Fibroblast of pulmonary artery (primary cell): ENCODE measurements around the gene FSD1L.

Source experiments
- DNase-seq: peaks from one replicate; pipeline ENCODE4 v3.0.0-alpha.2; 2010; ENCODE audit warnings: low read depth
- H3K4me3 ChIP-seq: replicated peaks from 2 replicates; pipeline ENCODE4 v1.5.1; 2011; ENCODE audit warnings: low read depth, mild to moderate bottlenecking, control low read depth, low read length, moderate library complexity
- TF ChIP-seq, protein P1 (sequence below): IDR thresholded peaks from 2 replicates; pipeline ENCODE4 v1.5.1; 2011; ENCODE audit warnings: mild to moderate bottlenecking, control low read depth, low read length, inconsistent platforms; ENCODE audit errors: missing control alignments

Gene FSD1L

DNA sequence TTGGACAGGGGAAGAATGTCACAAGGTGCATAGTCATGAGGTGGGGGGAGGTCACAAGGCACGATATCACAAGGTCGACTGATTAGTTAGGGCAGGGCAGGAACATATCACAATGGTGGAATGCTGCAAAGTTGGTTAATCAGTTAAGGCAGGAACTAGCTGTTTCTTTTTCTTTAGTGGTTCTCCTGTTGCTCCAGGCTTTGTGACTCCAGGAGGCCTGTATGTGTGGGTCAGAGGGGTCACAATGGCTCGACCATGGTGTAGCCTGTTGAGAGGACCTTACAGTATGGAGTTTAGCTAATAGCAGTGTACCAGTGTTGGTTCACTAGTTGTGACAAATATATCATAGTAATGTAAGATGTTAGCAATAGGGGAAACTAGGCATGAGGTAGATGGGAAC, 12.4 kb upstream of the FSD1L start:
- H3K4me3 ChIP-seq = no peak overlapping the region
- no peak for DNase-seq
- TF ChIP-seq, protein P1, sequence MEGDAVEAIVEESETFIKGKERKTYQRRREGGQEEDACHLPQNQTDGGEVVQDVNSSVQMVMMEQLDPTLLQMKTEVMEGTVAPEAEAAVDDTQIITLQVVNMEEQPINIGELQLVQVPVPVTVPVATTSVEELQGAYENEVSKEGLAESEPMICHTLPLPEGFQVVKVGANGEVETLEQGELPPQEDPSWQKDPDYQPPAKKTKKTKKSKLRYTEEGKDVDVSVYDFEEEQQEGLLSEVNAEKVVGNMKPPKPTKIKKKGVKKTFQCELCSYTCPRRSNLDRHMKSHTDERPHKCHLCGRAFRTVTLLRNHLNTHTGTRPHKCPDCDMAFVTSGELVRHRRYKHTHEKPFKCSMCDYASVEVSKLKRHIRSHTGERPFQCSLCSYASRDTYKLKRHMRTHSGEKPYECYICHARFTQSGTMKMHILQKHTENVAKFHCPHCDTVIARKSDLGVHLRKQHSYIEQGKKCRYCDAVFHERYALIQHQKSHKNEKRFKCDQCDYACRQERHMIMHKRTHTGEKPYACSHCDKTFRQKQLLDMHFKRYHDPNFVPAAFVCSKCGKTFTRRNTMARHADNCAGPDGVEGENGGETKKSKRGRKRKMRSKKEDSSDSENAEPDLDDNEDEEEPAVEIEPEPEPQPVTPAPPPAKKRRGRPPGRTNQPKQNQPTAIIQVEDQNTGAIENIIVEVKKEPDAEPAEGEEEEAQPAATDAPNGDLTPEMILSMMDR = no peak

DNA sequence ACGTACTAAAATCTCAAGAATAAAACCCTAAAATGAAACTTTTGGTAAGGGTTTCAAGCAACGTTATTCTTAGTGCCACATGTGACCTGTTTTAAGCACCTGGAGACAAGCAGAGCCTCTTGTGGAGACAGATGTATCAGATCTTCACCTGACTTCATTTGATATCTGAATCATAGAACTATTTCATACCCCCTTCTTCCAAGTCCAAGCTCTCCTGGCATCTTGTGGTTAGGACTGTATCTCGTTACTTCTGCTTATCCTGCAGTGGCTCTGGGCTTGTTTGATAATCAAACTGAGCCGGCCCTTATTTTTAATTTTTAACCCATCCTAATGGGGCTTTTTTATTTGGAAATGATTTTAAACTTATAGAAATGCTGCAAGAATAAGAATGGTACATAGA, 11.1 kb upstream of the FSD1L start:
- TF ChIP-seq, protein P1 = no peak
- no peak overlapping the region for H3K4me3 ChIP-seq
- no peak for DNase-seq

DNA sequence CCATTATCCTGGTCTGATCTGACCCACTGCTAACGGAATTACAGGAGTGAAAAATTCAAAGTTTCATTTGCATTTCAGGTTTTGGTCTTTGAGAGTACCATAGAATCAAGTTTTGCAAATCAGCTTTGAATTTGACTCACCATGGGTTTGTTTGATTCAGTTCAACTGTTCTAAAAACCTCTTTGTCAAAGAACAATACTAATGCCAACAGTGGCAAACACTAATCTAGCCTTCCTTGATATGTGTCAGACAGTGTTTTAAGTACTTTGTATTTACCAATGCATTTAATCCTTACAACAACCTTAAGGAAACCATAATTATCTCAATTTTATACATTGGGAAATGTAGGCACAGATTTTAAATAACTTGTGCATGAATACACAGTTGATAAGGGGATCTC, 10.1 kb upstream of the FSD1L start:
- H3K4me3 ChIP-seq = no peak overlapping the region
- no peak for DNase-seq
- TF ChIP-seq, protein P1 = no peak

DNA sequence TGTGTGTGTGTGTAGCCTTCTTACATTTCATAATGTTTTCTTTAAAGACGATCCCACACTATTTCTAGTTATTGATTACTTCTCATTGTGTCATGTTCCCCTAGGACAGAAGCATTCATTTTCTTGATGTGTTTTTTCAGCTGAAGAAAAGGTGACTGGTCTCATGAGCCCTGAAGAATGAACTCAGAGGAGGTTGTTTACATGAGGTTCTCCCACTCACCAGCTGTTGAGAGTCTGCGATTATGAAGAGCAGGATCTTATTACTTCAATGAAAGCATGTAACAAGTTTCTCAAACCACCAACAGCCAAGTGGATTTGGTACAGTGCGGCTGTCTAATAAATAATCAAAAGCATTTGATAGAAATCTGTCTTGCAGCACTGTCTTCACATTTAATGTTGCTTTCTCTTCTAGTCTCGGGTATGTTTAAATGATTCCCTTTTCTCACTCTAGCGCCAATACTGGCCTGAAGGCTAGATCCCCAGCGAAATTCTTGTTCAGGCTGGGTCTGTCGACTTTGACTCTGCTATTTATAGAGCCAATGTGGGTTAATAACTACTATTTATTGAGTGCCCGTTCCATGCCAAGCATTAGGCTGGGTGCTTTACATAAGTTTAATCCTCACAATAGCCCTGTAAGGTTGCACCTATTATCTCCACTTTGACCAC, 9.6 kb upstream of the FSD1L start:
- TF ChIP-seq, protein P1 = no peak
- no peak overlapping the region for H3K4me3 ChIP-seq
- peak; percentile 82 for DNase-seq

DNA sequence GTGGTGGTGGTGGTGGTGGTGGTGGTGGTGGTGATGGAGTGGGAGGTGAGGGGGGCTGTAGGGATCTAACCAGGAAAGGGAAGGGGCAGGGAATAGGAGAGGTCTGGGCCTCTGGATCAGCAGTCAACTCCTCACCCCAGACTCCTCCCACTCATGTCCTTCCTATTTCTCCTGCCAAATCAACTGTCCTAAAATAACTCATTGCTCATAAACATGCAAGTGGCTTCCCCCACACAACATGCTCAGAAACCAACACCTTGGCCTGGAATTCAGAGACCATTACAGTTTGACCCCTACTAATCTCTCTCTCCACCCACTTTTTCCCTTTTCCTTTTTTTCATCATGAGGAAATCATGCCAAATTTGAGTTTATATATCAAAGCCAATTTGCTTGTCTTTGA, 8.4 kb upstream of the FSD1L start:
- no peak overlapping the region for H3K4me3 ChIP-seq
- DNase-seq = peak; percentile 63
- TF ChIP-seq, protein P1 = no peak

DNA sequence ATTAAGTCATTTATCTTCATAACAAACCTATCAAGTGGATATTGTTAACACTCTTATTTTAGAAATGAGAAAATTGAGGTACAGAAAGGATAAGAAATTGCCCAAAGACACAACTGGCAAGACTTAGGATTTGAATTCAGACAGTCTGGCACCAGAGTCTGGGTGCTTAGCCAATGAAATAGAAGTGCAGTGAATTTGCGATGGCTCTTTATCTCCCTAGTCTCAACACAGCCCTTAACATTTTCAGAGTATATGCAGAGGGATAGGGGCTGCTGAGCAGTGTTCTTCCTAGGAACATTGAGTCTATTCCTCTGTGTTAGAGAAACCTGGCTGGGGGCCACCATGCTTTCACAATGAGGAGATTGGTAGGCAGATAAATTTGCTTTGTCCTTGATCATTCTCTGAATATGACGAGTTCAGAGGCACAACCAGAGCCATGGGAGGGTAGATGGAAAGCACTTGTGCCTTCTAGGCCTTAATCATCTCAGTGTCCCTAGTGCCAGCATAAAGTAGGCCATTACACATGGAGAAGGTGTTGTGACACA, 6.1 kb upstream of the FSD1L start:
- peak; percentile 44 for DNase-seq
- TF ChIP-seq, protein P1 = no peak
- H3K4me3 ChIP-seq = no peak overlapping the region

DNA sequence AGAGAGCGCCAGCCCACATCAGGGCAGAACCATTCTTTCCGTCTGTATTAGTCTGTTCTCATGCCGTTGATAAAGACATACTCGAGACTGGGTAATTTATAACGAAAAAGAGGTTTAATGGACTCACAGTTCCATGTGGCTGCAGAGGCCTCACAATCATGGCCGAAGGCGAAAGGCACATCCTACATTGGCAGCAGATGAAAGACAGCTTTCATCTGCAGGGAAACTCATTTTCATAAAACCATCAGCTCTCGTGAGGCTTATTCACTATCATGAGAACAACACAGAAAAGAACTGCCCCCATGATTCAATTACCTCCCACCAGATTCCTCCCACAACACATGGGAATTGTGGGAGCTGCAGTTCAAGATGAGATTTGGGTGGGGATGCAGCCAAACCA, 4.7 kb upstream of the FSD1L start:
- TF ChIP-seq, protein P1 = no peak
- H3K4me3 ChIP-seq = no peak overlapping the region
- DNase-seq = no peak
